Breast epithelium (tissue), 3 donors: ENCODE measurements around the gene SSTR3.

Experiments used
- CTCF ChIP-seq, 3 donors: fragments of 450-650 bp; IDR thresholded peaks; one replicate each; pipeline ENCODE4 v1.5.1; 2016 to 2017; ENCODE audit warnings: antibody characterized with exemption in 3 of 3, mild to moderate bottlenecking in 3 of 3, moderate library complexity in 3 of 3
- POLR2A ChIP-seq: fragments of 450-650 bp; IDR thresholded peaks from one replicate; pipeline ENCODE4 v1.6.1; 2016; ENCODE audit warnings: antibody characterized with exemption, mild to moderate bottlenecking, moderate library complexity
- POLR2AphosphoS5 ChIP-seq, 3 donors: sonication (generic); formaldehyde crosslinking; IDR thresholded peaks; one replicate each; pipeline ENCODE4 v1.6.1; 2017; ENCODE audit warnings: antibody characterized with exemption in 3 of 3

- no peak for TF ChIP-seq POLR2A
- no peak for TF ChIP-seq CTCF (IDR thresholded peaks at IDR 0.05)
- no peak for TF ChIP-seq POLR2AphosphoS5 (IDR thresholded peaks at IDR 0.05)
Measured at GRCh38 chr22:37223965-37224551, 11.8 kb upstream of the SSTR3 start.
